Ovary (tissue), 9 donors: ENCODE data around the gene UROC1. TPM values are rescaled to one million over a fixed set of nuclear protein-coding genes. Genes with fewer than 3 reads are reported as not detected.

Experiments
- DNase-seq, 5 donors: peaks; one replicate each; pipeline ENCODE4 v3.0.0-alpha.2; 2019 to 2020
- H3K27ac ChIP-seq, 2 donors: fragments of 200-600 bp; one replicate each; pipeline versions ENCODE4 v1.5.1 to v1.8.0; 2019 to 2022
- H3K27me3 ChIP-seq: fragments of 200-600 bp; one replicate; pipeline ENCODE4 v1.8.0; 2022
- H3K36me3 ChIP-seq: fragments of 200-600 bp; sonication (generic); one replicate; pipeline ENCODE4 v1.5.1; 2019
- H3K4me1 ChIP-seq: one replicate; pipeline ENCODE4 v1.8.1; 2013; ENCODE audit warnings: mild to moderate bottlenecking, moderate library complexity; ENCODE audit not compliant: insufficient read depth
- H3K4me3 ChIP-seq: fragments of 200-600 bp; sonication (generic); one replicate; pipeline ENCODE4 v1.5.1; 2017
- H3K9me3 ChIP-seq, 2 donors: fragments of 200-600 bp in 1 of 2; sonication (generic) in 1 of 2; one replicate each; pipeline versions ENCODE4 v1.5.1 to v1.8.1; 2013 to 2019; ENCODE audit warnings: mild to moderate bottlenecking in 1 of 2, moderate library complexity in 1 of 2
- EP300 ChIP-seq: sonication (generic); formaldehyde crosslinking; IDR thresholded peaks from one replicate; pipeline ENCODE4 v1.6.1; 2017; ENCODE audit warnings: antibody characterized with exemption
- POLR2A ChIP-seq: fragments of 450-650 bp; IDR thresholded peaks from one replicate; pipeline ENCODE4 v1.6.1; 2017; ENCODE audit warnings: antibody characterized with exemption, mild to moderate bottlenecking, moderate library complexity
- WGBS, 3 donors: extraction: QIAGEN DNeasy Blood & Tissue Kit in 1 of 3; methylation state at CpG; one replicate each; pipeline versions ENCODE4 v1.1.5 to v1.1.7; 2013 to 2017; 5-methylcytosine and 5-hydroxymethylcytosine counted together
- intact Hi-C, 4 donors: fragments of 100-400 bp; cut with DNase I; formaldehyde crosslinking; loops; one replicate each; pipeline versions ENCODE4 v1.11.0 to v1.15.1; 2022 to 2023
- polyA plus RNA-seq, 2 donors: library from polyadenylated mRNA; stranded (reverse); fragments of 200-250 nt in 1 of 2; fragments of 350-450 nt in 1 of 2; fragmentation: Illumina TruSeq in 1 of 2; extraction: RNeasy Lipid Tissue Mini Kit (QIAGEN cat#74804) in 1 of 2; gene quantifications; one replicate each; pipeline ENCODE4 v1.2.3, GENCODE V29; 2013 to 2014
- total RNA-seq, 7 donors: library from RNA; depleted of rRNA in 2 of 7; stranded (reverse); fragments of >200 nt in 2 of 7; fragmentation: NEBNext Ultra II Directional in 3 of 7; extraction: Animal tissue kit (Norgen Biotek cat#: 25700) in 3 of 7; gene quantifications; one replicate each; pipeline versions ENCODE4 v1.1.0 to v1.2.4, GENCODE V29; 2016 to 2023
- TF ChIP-seq, protein P1 (sequence below), 3 donors: fragments of 450-650 bp in 2 of 3; fragments of 200-600 bp in 1 of 3; IDR thresholded peaks; one replicate each; pipeline versions ENCODE4 v1.5.1 to v1.8.0; 2016 to 2022; ENCODE audit warnings: antibody characterized with exemption in 3 of 3, mild to moderate bottlenecking in 1 of 3
- donor health status: DM: no; HTN: no; CAD: no; lungs with moderate emphysema.
- donor health status: DM: no; HTN: no; CAD: no.
- donor health status: Bipolar disorder and iron deficiency.
- donor health status: DM: yes; HTN: yes; CAD: no.
- donor health status: DM: no; HTN: no; CAD: no.
- donor health status: DM: yes; HTN: yes; CAD: no.

Gene UROC1
- total and polyA plus RNA-seq, 9 donors: 0.06 to 0.32 (median 0.12) TPM; not detected in 4

DNA sequence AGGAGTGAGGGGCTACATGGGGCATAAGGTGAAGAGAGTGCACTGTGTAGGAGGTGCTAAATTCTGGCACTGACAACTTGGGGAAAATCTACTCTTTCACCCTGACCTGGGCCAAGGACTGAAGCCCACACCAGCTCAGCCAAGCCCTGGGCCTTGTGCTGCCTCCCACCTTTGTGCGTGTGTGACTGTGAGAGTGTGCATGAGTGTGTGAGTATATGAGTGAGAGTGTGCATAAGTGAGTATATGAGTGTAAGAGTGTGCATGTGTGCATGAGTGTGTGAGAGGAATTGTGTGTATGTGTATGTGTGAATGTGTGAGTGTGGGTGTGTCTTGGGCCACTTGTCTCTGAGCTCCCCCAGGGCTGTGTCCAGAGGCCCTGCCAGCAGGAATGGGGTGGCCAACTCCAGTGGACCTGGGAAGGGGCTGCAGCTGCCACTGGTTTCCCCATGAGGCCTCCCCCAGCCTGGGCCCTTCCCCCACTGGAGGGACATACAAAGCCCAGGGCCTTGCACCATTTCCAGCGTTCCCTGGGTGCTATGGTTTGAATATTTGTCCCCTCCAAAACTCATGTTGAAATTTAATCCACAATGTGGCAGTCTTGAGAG, 26.0 kb upstream of the UROC1 start:
- Histone ChIP-seq H3K27me3 (no peaks in the 10 kb centered on the region), H3K27ac (no peak overlapping the region), H3K36me3 (no peaks in the 10 kb centered on the region), H3K9me3 (no peaks in the 10 kb centered on the region), H3K4me1 (no peaks in the 10 kb centered on the region), H3K4me3 (no peak overlapping the region)
- peak in 2 of 5 donors; percentile 2 to 3 for DNase-seq
- intact Hi-C loops: loop anchor here in 1 of 4 donors (1.0 kb wide), 1 partner anchor 37 kb away; no protein-coding TSS in a partner anchor
- TF ChIP-seq, protein P1, sequence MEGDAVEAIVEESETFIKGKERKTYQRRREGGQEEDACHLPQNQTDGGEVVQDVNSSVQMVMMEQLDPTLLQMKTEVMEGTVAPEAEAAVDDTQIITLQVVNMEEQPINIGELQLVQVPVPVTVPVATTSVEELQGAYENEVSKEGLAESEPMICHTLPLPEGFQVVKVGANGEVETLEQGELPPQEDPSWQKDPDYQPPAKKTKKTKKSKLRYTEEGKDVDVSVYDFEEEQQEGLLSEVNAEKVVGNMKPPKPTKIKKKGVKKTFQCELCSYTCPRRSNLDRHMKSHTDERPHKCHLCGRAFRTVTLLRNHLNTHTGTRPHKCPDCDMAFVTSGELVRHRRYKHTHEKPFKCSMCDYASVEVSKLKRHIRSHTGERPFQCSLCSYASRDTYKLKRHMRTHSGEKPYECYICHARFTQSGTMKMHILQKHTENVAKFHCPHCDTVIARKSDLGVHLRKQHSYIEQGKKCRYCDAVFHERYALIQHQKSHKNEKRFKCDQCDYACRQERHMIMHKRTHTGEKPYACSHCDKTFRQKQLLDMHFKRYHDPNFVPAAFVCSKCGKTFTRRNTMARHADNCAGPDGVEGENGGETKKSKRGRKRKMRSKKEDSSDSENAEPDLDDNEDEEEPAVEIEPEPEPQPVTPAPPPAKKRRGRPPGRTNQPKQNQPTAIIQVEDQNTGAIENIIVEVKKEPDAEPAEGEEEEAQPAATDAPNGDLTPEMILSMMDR (IDR thresholded peaks at IDR 0.05): no peak
- no peak for TF ChIP-seq EP300
- no peak for TF ChIP-seq POLR2A
- WGBS, 3 donors: 78 to 89% (median 85%) methylated on average over 2 of the region's 2 CpGs

DNA sequence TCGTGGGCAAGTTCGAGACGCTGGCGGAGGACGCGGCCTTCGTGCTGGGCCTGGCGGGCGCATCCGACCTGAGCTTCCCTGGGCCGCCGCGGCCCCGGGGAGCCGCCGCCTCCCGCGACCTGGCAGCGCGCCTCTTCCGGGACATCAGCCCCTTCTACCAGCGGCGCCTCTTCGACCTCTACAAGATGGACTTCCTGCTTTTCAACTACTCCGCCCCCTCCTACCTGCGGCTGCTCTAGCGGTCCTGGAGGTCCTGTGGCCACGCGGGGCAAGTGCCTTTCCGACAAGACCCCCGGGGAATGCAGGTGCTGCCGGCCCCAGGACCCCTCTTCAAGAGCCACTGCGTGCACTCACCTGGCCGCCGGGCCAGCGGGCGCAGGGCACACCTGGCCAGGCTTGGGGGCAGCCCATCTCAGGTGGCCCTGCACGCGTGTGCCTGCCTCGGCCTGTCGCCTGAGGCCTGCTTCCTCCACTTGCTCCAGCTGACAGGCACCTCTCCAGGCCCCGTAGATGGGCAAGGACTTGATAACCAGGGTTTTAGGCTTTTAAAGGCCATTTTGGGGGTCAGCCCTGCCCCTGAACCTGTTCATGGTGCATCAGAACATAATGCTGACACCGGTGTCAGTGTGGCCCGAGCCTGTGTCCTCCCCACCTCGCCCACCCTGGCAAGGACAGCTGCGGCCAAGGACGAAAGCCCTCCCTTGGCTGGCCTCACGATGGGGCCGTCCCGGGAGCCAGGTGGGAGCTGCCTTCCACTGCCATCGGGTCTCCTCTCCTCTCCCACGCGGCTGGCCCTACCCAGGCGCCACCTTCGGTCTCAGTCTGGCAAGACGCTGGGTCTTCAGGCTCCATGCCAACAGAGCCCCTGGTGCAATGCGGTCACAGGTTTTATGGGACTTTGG, 25.0 kb upstream of the UROC1 start:
- H3K27ac ChIP-seq: no peak overlapping the region
- DNase-seq: peak in 3 of 5 donors; percentile 3 to 26 (median 4)
- H3K27me3 ChIP-seq: no peaks in the 10 kb centered on the region
- no peaks in the 10 kb centered on the region for H3K4me1 ChIP-seq
- H3K36me3 ChIP-seq: no peaks in the 10 kb centered on the region
- no peak overlapping the region for H3K4me3 ChIP-seq
- 63 to 79% (median 73%) methylated on average over 57 of the region's 57 CpGs for WGBS, 3 donors
- TF ChIP-seq, protein P1 (IDR thresholded peaks at IDR 0.05): no peak
- no peak for TF ChIP-seq EP300
- TF ChIP-seq POLR2A: no peak
- no peaks in the 10 kb centered on the region for H3K9me3 ChIP-seq
- intact Hi-C loops: loop anchor here in 1 of 4 donors (1.0 kb wide), 1 partner anchor 38 kb away; no protein-coding TSS in a partner anchor

GRCh38 chr3:126541628-126542339, 24.2 kb upstream of the UROC1 start:
- 25 to 36% (median 33%) methylated on average over 70 to 101 of the region's 101 CpGs for WGBS, 3 donors
- H3K4me1 ChIP-seq: no peaks in the 10 kb centered on the region
- TF ChIP-seq, protein P1 (IDR thresholded peaks at IDR 0.05): no peak
- TF ChIP-seq EP300 (no peak), POLR2A (no peak)
- peak in 4 of 5 donors; percentile 1 to 30 (median 4) for DNase-seq
- H3K27me3 ChIP-seq: no peaks in the 10 kb centered on the region
- no peaks in the 10 kb centered on the region for H3K9me3 ChIP-seq
- intact Hi-C loops: no loop called here
- no peaks in the 10 kb centered on the region for H3K36me3 ChIP-seq
- no peak overlapping the region for H3K4me3 ChIP-seq
- no peak overlapping the region for H3K27ac ChIP-seq

DNA sequence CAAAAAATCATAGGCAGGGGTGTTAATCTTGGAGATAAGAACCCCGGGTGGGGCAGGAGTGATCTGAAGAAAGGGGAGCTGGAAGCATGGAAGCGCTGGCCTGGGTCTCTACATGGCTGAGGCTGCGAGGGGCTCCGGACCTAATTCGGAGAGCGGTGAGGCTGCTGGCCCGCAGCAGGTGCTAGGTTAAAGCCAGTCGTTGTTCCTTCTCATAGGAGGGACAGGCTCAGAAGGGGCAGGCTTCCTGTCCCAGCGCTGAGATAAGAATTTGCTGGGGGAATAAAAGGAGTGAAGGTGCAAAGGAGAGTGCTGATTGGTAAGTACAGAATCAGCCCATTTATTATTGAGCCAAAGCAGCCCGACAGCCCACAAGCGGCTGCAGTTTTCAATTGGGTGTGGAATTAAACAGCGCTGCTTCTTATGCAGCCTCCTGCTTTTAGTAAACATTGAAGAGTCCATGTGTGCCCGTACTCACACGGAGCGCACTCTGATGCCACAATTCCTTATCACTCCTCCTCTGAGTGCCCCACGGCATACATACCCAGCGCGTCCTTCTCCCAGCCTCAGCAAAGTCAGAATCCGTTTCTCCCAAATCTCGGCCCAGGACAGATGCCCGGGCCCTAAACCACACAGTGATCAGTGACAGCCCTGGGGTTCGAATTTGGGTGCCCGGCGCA, 23.5 kb upstream of the UROC1 start:
- H3K4me1 ChIP-seq: no peaks in the 10 kb centered on the region
- no peak overlapping the region for H3K4me3 ChIP-seq
- H3K27me3 ChIP-seq: no peaks in the 10 kb centered on the region
- intact Hi-C loops: no loop called here
- 60 to 69% (median 65%) methylated on average over 24 of the region's 24 CpGs for WGBS, 3 donors
- TF ChIP-seq, protein P1 (IDR thresholded peaks at IDR 0.05): no peak
- no peak for TF ChIP-seq POLR2A
- TF ChIP-seq EP300: no peak
- no peaks in the 10 kb centered on the region for H3K36me3 ChIP-seq
- no peaks in the 10 kb centered on the region for H3K9me3 ChIP-seq
- DNase-seq: peak in 3 of 5 donors; percentile 1 to 7 (median 1)
- H3K27ac ChIP-seq: no peak overlapping the region
